Posterior cingulate gyrus (tissue), 11 donors: Measurements from ENCODE around the gene DENND5B.
"Not testable (repeated sequence)": the region's sequence is repeated elsewhere in the genome, so short reads cannot be mapped to it uniquely, and the experiment has no call there.

Experiments used
- DNase-seq, 10 donors: peaks; one replicate each; pipeline versions ENCODE4 v3.0.0 to v3.0.0-alpha.2; 2020 to 2021; ENCODE audit warnings: mixed read lengths in 3 of 10
- intact Hi-C: fragments of 100-400 bp; cut with DNase I; formaldehyde crosslinking; loops from one replicate; pipeline ENCODE4 v1.15.1; 2023

The DENND5B gene

DNA sequence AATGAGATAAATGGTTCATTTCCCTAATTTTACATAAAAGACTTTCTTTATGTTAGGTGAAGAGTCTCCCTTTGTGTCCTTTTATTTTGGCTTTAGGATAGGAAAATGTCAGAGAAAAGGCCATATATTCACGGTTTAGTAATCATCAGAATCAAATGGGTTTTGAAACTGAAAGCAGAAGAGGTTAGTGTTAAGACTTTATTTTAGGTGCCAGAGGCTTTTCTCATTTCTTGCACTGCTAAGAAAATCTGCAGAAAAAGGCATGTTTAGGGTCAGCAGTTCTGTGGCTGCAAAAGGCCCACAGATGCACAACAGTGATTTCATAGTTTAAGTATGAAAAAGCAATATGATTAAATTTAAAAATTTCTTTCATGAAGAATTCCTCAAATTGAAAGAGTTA lies 184.6 kb downstream of the DENND5B start:
- intact Hi-C loops: no loop called here
- DNase-seq: no peak

DNA sequence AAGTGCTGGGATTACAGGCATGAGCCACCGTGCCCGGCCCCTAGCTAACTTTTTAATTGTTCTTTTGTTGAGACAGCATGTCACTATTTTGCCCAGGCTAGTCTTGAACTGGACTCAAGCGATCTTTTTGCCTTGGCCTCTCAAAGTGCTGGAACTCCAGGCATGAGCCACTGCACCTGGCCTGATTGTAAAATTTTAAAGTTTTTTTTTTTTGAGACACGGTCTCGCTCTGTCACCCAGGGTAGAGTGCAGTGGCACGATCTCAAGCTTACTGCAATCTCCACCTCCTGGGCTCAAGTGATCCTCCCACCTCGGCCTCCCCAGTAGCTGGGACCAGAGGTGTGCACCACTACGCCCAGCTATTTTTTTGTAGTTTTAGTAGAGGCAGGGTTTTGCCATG lies 185.9 kb downstream of the DENND5B start:
- no peak for DNase-seq
- intact Hi-C loops: no loop called here

DNA sequence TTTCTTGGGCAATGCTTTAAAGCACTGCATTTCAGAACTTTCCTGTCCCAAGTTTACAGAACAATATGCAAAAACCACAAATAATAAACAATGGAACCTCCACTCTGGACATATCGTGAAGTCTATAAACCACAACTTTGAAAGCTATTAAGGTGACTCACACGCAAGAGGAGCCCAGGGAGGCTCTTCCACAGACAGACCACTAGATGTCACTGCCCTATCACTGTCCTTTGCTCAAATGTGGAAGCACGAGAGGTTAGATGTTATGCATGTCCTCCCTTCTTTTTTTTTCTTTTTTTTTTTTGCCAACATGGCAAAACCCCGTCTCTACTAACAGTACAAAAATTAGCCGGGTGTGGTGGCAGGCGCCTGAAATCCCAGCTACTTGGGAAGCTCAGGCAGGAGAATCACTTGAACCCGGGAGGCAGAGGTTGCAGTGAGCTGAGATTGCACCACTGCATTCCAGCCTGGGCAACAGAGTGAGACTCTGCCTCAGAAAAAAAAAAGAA lies 187.8 kb downstream of the DENND5B start:
- intact Hi-C loops: loop anchor here (1.0 kb wide), 1 partner anchor 233 kb away; no protein-coding TSS in a partner anchor
- DNase-seq: peak in 6 of 10 donors; percentile 21 to 88 (median 48)

DNA sequence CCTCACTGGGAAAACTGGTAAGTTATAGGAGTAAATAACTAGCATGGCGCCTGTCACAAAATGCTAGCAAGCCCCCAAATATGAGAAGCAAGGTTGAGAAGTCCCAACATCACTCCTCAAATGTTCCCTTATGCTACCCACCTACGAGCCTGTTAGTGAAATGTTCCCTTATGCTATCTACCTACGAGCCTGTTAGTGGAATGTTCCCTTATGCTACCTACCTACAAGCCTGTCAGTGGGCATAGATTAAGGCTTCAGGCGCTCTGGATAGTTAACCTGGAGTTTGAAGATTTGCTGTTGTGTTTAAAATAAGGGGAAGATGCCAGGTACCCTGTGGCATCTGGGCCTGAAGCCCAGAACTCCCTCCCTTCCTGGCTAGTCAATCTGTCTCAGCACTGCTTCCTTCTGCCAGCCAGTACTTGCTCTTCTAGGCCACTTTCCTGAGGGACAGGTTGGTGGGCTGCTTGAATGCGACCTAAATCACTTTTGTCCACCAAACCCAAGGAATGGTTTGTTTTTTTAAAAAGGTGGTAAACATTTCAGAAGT lies 197.9 kb downstream of the DENND5B start:
- intact Hi-C loops: no loop called here
- DNase-seq: no peak

DNA sequence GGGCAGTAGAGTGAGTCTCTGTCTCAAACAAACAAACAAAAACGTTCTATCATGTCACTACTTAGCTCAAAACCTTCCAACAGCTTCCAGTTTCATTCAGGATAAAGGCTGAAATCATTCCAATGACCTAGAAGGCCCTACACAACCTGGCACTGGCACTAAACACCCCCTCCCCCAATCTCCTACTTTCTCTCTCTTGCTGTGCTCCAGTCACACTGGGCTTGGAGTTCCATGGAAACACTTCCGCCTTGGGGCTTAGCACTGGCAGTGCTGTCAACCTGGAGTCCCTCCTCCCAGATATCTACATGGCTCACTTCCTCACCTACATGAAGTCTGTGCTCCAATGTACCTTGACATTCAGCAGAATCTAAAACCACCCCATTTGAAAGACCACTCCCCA lies 199.9 kb downstream of the DENND5B start:
- intact Hi-C loops: no loop called here
- DNase-seq: no peak

DNA sequence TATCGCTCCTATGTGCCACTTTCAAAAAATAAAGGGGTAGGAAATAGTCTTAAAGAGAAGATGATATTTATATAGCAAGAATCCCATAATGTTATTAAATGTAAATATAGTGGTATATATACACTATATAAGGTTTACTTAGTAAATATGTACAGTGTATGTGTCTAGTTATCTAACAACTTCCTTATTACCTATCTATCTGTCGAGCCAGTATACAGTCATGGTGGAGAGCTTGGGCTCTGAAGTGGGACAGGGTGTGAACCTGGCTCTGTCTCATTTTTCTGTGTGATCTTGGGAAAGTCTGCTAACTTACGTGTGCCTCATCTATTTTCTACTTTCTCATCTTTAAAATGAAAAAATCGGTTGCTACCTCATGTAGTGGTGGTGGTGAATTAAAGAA lies 202.2 kb downstream of the DENND5B start:
- no peak for DNase-seq
- intact Hi-C loops: no loop called here

DNA sequence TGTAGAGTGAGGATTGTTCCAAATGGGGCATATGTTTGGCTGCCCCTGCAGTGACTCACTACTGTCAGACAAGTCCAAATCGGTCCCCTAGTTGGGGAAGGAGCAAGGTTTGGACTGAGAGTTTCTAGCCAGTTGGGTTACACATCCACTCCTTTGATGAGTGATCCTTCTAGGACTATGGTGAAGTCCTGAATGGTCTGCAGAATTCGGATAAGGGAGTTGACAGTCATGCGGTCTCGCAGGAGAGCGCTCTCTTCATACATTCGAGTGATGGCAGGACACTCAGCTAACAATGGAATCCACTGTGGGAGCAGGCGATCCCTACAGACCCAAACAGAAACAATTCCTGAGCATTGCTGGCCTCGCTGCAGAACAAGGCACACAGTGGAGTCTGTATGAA lies 203.5 kb downstream of the DENND5B start:
- intact Hi-C loops: no loop called here
- no peak for DNase-seq

DNA sequence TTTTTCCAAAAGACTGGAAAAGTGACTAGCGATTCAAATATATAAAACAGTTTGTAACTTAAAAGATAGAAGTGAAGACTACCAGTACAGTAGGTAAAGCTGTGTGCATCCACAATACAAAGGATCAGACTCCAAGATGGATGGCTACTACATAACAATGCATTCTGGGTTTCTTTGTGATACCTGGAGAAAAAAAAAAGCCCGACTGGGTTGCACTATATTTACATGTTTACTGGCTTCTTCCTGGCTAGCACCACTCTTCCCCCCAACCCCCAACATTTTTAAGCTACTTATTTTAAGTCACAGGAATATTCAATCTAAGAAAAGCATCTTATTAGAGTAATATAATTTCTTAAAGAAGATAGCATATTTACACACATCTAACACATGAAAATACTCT lies 203.9 kb downstream of the DENND5B start:
- intact Hi-C loops: no loop called here

DNA sequence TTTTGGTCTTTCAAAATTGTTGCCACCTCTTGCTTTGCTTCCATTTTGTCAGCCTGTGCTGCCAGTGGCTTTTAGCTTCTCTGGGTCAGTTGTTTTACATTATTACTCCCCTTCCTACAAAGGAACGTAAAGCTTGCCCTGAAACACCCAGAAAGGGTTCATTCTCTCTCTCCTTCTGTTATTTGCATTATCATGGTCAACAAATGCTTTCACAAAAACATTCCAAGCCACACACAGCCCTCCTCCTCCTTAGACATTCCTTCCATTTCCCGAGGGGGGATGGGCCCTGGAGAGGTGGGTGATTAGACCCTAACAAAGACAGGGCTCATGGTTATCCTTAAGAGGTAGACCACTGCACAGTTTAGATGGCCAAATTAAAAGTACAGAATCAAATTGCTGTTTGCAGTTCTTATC lies 204.6 kb downstream of the DENND5B start:
- intact Hi-C loops: no loop called here
- DNase-seq: no peak

More for the DNA sequence above, 203.9 kb downstream of the DENND5B start:
- DNase-seq: no peak

DNA sequence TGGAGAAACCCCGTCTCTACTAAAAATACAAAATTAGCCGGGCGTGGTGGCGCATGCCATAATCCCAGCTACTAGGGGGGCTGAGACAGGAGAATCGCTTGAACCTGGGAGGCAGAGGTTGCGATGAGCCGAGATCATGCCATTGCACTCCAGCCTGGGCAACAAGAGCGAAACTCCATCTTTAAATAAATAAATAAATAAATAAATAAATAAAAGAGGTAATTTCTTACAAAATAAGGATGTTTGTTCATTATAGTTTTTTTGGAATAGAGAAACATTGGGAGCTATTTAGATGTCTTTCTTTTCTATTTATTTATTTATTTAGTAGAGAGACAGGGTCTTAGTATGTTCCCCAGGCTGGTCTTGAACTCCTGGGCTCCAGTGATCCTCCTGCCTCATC lies 213.7 kb downstream of the DENND5B start:
- intact Hi-C loops, DNase-seq: not testable (repeated sequence)

DNA sequence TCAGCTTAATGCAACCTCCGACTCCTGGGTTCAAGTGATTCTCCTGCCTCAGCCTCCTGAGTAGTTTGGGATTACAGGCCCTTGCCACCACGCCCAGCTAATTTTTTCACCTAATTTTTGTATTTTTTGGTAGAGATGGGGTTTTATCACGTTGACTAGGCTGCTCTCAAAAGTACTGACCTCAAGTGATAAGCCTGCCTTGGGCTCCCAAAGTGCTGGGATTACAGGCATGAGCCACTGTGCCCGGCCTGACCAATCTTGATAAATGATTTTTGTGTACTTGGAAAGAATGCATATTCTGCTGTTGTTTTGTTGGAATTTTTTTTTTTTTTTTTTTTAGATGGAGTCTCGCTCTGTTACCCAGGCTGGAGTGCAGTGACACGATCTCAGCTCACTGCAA lies 215.5 kb downstream of the DENND5B start:
- intact Hi-C loops: not testable (repeated sequence)

DNA sequence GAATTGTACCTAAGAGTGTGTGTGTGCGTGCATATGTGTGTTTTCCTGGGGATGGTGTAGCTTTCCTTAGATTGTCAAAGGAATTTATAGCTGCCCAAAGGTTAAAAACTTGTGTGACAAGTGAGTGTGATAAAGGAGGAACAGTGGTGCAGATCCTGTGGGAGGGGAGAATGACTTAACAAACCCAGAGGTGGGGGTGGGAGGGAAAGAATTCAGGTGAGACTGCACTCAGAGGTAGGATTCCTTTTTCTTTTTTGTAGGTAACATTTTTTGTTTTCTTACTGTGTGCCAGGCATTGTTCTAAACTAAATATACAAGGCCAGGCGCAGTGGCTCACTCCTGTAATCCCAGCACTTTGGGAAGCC lies 219.7 kb downstream of the DENND5B start:
- DNase-seq: no peak
- intact Hi-C loops: no loop called here

More for the DNA sequence above, 215.5 kb downstream of the DENND5B start:
- DNase-seq: not testable (repeated sequence)

DNA sequence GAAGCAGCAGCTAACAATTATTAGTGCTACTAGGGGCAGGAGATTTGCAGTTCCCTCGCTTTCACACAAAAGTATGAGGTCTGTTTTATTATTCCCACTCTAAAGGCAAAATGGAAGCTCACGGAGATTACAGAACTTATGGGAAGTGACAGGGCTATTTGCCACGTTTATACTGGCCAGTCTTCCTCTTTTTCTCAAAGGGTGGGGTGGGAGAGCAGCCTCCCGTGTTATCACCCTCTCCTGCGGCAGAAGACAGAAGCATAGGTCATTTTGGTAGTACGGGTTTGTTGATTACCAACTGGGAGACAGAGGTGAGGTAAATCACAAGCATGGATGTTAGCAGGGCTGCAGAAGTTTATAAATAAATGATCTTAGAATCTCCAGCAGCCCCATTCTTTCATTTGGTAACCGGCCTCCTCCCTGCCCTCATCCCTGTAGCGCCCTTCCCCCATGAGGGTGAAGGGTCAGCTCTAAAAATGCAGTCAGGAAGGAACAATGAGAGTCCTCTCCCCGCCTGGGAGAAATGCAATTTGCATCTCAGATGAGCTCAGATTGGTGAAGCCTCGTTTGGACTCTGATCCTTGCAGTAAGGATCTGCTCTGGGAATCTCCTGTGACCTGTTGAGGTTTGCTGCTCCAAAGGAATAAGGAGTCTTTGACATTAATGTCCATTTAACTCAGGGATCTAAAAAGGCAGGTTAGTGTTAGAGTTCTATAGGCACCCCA lies 220.2 kb downstream of the DENND5B start:
- intact Hi-C loops: no loop called here

DNA sequence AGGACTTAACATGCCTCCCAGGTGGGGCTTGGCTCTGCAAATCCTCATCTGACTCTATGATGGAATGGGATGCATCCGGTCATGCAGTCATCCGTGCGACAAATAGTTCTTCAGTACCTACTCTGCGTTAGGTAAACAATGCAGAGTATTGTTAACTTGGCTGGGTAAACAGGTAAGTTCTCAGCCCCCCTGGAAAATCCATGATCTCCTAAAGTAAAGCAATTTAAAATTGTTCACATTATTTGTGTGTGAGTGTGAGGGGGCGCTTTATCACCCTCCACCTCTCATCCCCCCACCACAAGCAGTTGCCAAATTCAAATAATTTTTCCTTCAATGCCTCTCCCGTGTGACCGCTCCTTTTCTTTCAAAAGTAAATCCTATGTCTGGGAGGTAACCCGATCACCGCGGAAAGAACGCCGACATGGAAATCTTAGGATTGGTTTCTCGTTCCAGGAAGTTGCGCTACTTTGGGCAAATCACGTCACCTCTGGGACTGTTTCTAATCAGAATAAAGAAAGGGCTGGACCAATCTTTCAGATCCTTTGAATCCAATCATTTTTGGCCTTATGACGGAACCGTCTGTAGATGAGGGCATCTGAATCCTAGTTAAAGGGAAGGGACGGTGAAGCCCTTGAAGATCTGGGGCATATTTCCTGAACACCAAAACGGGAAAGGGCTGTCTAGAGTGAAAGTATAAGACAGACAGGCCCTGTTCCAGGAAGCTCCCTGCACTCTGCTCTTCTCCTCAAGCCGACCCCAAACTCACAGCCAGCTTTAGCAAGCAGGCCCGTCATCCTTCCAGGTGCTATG lies 221.0 kb downstream of the DENND5B start:
- intact Hi-C loops: no loop called here
- DNase-seq: no peak

More for the DNA sequence above, 220.2 kb downstream of the DENND5B start:
- DNase-seq: no peak

DNA sequence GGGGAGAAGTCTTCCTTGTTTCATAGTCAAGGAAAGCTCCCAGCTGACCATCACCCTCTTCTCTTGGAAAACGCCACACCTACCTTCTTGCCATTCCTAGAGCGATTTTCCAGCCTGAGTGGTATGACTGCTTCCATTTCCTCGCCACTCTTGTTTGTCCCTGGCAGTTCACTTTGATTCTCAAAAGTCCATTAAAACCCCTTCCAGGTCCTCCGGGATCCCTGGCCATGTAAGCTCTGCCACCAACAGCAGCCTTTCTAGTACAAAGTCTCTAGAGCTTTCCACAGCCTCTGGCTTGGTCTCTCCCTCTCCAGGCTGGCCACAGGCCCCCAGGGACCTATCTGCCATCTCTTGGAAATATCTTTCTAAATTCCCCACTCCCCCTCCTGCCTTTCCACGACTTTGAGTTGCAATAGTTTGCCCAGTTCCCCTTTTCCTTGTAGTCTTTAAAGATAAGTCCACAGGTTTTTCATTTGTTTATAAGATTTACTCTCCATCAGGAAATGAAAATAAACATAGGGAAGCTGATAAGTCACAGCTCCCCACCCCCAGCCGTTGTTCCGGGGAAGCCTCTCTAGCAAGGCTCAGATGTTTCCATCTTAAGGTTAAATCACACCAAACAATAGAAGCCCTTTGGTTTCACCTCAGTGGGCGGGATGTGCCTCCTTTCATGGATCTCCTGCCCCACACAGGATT lies 222.1 kb downstream of the DENND5B start:
- no peak for DNase-seq

DNA sequence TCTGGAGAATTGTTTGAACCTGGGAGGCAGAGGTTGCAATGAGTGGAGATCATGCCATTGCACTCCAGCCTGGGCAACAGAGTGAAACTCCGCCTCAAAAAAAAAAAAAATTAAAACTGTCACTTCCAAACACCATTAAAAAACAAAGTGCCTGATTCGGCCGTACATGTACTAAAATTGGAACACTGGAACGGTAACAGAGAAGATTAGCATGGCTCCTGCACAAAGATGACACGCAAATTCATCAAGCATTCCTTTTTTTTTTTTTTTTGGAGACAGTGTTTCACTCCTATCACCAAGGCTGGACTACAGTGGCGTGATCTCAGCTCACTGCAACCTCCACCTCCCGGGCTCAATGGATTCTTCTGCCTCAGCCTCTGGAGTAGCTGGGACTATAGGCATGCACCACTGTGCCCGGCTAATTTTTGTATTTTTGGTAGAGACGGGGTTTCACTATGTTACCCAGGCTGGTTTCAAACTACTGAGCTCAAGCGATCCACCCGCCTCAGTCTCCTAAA lies 224.8 kb downstream of the DENND5B start:
- DNase-seq: no peak
- intact Hi-C loops: no loop called here

More for the DNA sequence above, 222.1 kb downstream of the DENND5B start:
- intact Hi-C loops: no loop called here

DNA sequence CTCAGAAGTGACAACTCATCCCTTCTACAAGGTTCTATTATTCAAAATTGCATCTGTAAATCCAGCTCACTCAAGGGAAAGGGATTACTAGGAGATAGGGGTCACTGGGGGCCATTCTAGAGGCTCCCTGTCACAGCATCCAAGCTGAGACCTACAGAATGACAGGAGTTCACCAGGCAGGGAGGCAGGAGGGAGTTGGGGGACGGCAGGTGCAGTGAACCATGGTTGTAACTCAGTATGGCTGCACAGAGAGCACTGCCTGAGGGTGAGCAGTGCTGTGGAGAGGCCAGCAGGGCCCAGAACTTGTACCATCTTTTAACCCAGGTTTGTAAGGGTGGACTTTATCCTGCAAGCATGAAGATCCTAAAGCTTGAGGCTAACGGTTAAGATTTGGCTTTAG lies 227.1 kb downstream of the DENND5B start:
- intact Hi-C loops: no loop called here

DNA sequence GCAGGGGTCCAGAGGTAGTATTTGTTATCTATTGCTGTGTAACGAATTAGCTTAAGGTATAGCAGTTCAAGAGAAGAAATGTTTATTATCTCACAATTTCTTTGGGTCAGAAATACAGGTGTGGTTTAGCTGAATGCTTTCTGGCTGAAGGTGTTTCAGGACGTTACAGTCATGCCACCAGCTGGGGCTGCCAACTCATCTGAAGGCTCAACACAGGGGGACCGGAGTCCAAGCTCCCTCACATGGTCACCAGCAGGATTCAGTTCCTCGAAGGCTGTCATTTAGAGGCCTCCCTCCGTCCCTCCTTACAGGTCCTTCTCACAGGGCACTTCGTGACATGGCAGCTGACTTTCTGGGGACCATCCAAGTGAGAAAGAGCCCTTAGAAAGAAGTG lies 227.5 kb downstream of the DENND5B start:
- intact Hi-C loops: no loop called here
- DNase-seq: no peak

More for the DNA sequence above, 227.1 kb downstream of the DENND5B start:
- DNase-seq: no peak

DNA sequence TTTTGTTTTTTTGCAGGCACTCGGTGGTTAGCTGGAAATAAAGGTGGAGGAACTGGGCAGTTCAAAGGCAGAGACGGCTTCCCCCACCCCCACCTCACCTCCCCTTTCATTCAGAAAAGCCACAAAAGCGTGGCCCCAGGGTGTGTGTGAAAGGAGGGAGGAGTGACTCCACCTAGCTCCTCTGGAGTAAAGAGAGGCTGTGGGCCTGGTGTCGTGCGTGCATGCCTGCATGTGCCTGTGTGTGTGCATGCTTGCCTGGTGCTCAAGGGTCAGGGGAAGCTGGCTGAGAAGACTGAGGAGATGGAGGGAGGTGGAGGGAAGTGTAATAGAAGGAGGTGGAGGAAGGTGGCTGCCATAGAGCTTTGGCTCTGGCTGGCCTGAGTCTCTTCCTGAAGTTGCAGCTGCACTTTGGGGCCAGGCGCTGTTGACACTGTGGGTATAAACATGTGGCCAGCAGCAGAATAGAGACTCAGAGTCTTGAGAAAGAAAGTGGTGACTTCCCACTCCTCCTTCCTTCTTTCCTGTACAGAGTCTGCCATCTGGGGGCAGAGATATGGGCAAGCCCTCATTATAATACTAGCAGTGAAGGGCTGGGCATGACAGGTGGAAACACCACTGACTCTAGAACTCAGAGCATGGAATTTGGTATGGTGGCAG lies 228.0 kb downstream of the DENND5B start:
- peak in 2 of 10 donors; percentile 4 to 10 for DNase-seq
- intact Hi-C loops: no loop called here
